GM12878 (cell line): ENCODE measurements around the gene TMPRSS11D.

Experiments
- HDAC6 ChIP-seq: fragments of 200-600 bp; sonication (generic); IDR thresholded peaks from one replicate; pipeline ENCODE4 v1.8.0; 2017; ENCODE audit warnings: antibody characterized with exemption; ENCODE audit not compliant: unreplicated experiment
- SMAD1 ChIP-seq: fragments of 450-650 bp; IDR thresholded peaks from 2 replicates; pipeline ENCODE4 v1.6.1; 2018; ENCODE audit warnings: mild to moderate bottlenecking, low read depth; ENCODE audit not compliant: partially characterized antibody
- ZNF384 ChIP-seq: IDR thresholded peaks from 2 replicates; pipeline ENCODE4 v1.6.1; 2012; ENCODE audit warnings: low read depth, mild to moderate bottlenecking, low read length, improper control_type of control experiment, borderline replicate concordance
- TF ChIP-seq, protein P1 (sequence below), 3 experiments: IDR thresholded peaks in 2 of 3; conservative IDR thresholded peaks in 1 of 3; 2 replicates each; pipeline ENCODE4 v1.5.1; 2011; ENCODE audit warnings: low read depth in 3 of 3, low read length in 3 of 3, mild to moderate bottlenecking in 3 of 3, control low read depth in 2 of 3, moderate library complexity in 2 of 3, inconsistent platforms in 1 of 3, mixed read lengths in 1 of 3; ENCODE audit not compliant: control insufficient read depth in 2 of 3, insufficient read depth in 1 of 3; ENCODE audit errors: extremely low read depth in 1 of 3

DNA sequence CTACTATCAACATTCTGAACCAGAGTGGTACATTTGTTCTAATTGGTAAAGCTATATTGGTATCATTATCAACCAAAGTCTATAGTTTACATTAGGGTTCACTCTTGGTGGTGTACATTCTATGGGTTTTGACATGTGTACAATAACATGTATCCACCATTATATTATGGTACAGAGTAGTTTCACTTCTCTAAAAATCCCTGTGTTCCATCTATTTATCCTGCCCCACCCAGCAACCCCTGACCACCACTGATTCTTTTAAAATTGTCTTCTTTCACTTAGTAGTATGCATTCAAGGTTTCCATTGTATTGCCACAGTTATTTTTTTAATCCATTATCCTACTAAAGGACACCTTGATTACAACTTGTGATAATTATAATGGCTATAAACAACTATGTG lies 15.3 kb upstream of the TMPRSS11D start:
- TF ChIP-seq, protein P1, sequence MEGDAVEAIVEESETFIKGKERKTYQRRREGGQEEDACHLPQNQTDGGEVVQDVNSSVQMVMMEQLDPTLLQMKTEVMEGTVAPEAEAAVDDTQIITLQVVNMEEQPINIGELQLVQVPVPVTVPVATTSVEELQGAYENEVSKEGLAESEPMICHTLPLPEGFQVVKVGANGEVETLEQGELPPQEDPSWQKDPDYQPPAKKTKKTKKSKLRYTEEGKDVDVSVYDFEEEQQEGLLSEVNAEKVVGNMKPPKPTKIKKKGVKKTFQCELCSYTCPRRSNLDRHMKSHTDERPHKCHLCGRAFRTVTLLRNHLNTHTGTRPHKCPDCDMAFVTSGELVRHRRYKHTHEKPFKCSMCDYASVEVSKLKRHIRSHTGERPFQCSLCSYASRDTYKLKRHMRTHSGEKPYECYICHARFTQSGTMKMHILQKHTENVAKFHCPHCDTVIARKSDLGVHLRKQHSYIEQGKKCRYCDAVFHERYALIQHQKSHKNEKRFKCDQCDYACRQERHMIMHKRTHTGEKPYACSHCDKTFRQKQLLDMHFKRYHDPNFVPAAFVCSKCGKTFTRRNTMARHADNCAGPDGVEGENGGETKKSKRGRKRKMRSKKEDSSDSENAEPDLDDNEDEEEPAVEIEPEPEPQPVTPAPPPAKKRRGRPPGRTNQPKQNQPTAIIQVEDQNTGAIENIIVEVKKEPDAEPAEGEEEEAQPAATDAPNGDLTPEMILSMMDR (IDR thresholded peaks at IDR 0.05 in 2 of 3, conservative IDR thresholded peaks at IDR 0.05 in 1 of 3; ENCODE audit: control insufficient read depth in 2 of 3, extremely low read depth in 1 of 3, insufficient read depth in 1 of 3, low read depth in 3 of 3, low read length in 3 of 3): no peak
- TF ChIP-seq ZNF384 (no peak), HDAC6 (no peak), SMAD1 (no peak)
